ENCODE measurements around the gene SLC41A3. TPM values are rescaled to one million over a fixed set of nuclear protein-coding genes. Genes with fewer than 3 reads are reported as not detected.

SLC41A3 gene
- total and polyA plus RNA-seq, 11 donors: 20.9 to 60.1 (median 46.4) TPM

GRCh38 chr3:126119976-126120375, 36.1 kb upstream of the SLC41A3 start:
- ATAC-seq (no peak), DNase-seq (no peak)
- whole genome bisulfite sequencing, 4 donors: 88 to 94% (median 92%) methylated on average over 8 of the region's 8 CpGs
- no peaks in the 10 kb centered on the region for H3K4me1 ChIP-seq
- no peak overlapping the region for H3K4me3 ChIP-seq
- H3K27me3 ChIP-seq: no peaks in the 10 kb centered on the region
- TF ChIP-seq POLR2A (IDR thresholded peaks at IDR 0.05) (no peak), CTCF (IDR thresholded peaks at IDR 0.05) (no peak)
- H3K36me3 ChIP-seq: peaks cover 0 to 8% (median 0%) of the 10 kb centered on the region in 9 donors
- no peak overlapping the region for H3K27ac ChIP-seq
- H3K9me3 ChIP-seq: no peaks in the 10 kb centered on the region
- intact Hi-C loops (cut with DNase I): no loop called here

GRCh38 chr3:126119008-126119675, 35.2 kb upstream of the SLC41A3 start:
- ATAC-seq: no peak
- no peaks in the 10 kb centered on the region for H3K27me3 ChIP-seq
- H3K4me1 ChIP-seq: no peaks in the 10 kb centered on the region
- 82 to 86% (median 85%) methylated on average over 7 of the region's 7 CpGs for WGBS, 4 donors
- intact Hi-C loops (cut with DNase I): no loop called here
- H3K9me3 ChIP-seq: no peaks in the 10 kb centered on the region
- DNase-seq: no peak
- H3K4me3 ChIP-seq: no peak overlapping the region
- no peak overlapping the region for H3K27ac ChIP-seq
- TF ChIP-seq CTCF (IDR thresholded peaks at IDR 0.05): no peak
- no peak for TF ChIP-seq POLR2A (IDR thresholded peaks at IDR 0.05)
- peaks cover 0 to 8% (median 0%) of the 10 kb centered on the region in 9 donors for H3K36me3 ChIP-seq

GRCh38 chr3:126118591-126118990, 34.7 kb upstream of the SLC41A3 start:
- Histone ChIP-seq H3K4me1 (no peaks in the 10 kb centered on the region), H3K4me3 (no peak overlapping the region), H3K36me3 (peaks cover 0 to 8% (median 0%) of the 10 kb centered on the region in 9 donors), H3K9me3 (no peaks in the 10 kb centered on the region), H3K27ac (no peak overlapping the region), H3K27me3 (no peaks in the 10 kb centered on the region)
- intact Hi-C loops (cut with DNase I): no loop called here
- ATAC-seq (no peak), DNase-seq (peak in 1 of 5 donors; percentile 43)
- 79 to 91% (median 87%) methylated on average over 9 to 11 of the region's 11 CpGs for WGBS, 4 donors
- TF ChIP-seq POLR2A (IDR thresholded peaks at IDR 0.05) (no peak), CTCF (IDR thresholded peaks at IDR 0.05) (no peak)

- Histone ChIP-seq H3K4me1 (no peaks in the 10 kb centered on the region), H3K36me3 (peaks cover 0 to 8% (median 0%) of the 10 kb centered on the region in 9 donors), H3K9me3 (no peaks in the 10 kb centered on the region), H3K27ac (no peak overlapping the region), H3K27me3 (no peaks in the 10 kb centered on the region), H3K4me3 (no peak overlapping the region)
- DNase-seq (peak in 2 of 5 donors; percentile 4 to 49), ATAC-seq (no peak)
- intact Hi-C loops (cut with DNase I): no loop called here
- WGBS, 4 donors: 73 to 81% (median 76%) methylated on average over 3 to 9 of the region's 9 CpGs
- TF ChIP-seq CTCF (IDR thresholded peaks at IDR 0.05) (no peak), POLR2A (IDR thresholded peaks at IDR 0.05) (no peak)
Observed at GRCh38 chr3:126117786-126118185, 33.9 kb upstream of the SLC41A3 start.

All from heart left ventricle (tissue), 16 donors.